RCC 7860 (cell line): Measurements from ENCODE around the gene FAM107B.
A peak's percentile ranks its signal among the peaks of the same experiment; 100 is the strongest.
"Not testable (repeated sequence)": the region's sequence is repeated elsewhere in the genome, so short reads cannot be mapped to it uniquely, and the experiment has no call there.

Experiments used
- DNase-seq: peaks from one replicate; pipeline ENCODE4 v3.0.0-alpha.2; 2015; ENCODE audit warnings: low spot score
- FAIRE-seq: peaks from 2 replicates; lab custom pipeline; 2012; peaks lifted over from hg19 to GRCh38; lab: Jason Lieb, UNC

Gene FAM107B

DNA sequence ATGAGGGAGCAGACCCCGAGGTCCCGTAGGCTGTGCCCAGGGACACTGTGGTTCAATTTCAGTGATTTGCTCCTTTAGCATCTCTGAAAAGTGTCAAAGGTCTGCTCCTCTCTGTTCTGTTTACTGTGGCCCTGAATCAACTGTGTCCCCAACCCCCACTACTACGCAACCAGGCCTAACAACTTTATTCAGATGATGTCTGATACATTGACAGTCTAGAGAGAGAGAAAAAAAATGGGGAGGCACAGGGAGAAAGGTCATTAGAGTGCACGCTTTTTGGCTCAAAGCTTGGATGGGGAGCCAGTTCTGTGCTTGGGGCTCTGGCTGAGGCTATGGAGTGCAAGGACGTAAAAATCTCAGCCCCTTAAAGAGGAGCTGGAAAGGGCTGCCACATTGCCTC lies 77.9 kb downstream of the FAM107B start:
- DNase-seq = no peak
- FAIRE-seq = no peak

DNA sequence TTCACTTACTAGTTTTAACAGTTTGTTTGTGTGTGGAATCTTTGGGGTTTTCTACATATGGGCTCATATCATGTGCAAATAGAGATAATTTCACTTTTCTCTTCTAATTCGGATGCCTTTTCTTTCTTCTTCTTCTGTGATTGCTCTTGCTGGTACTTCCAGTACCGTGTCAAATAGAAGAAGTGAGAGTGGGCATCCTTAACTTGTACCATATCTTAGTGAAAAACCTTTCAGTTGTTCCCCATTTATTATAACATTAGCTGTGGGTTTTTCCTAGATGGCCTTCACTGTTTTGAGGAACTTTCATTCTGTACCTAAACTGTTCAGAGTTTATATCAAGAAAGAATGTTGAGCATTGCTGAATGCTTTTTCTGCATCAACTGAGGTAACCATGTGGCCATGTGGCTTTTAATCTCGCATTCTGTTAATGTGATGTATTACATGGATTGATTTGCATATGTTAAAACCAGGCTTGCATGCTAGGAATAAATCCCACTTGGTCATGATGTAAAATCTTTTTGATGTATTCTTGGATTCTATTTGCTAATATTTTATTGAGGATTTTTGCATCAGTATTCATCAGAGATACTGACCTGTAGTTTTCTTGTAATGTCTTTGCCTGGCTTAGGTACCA lies 78.7 kb downstream of the FAM107B start:
- FAIRE-seq (no peak), DNase-seq (no peak)

DNA sequence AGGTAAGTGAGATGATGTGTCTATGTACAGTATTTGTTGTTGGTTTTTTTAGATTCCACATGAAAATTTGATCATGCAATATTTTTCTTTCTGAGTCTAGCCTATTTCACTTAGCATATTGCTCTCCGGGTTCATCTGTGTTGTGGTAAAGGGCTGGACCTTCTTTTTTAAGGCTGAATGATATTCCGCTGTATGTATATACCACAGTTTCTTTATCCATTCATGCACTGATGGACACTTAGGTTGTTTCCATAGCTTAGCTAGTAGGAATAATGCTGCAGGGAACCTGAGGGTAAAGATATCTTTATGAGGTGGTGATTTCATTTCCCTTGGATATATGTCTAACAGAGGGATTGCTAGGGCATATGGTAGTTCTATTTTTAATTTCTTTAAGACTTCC lies 80.8 kb downstream of the FAM107B start:
- FAIRE-seq = no peak

DNA sequence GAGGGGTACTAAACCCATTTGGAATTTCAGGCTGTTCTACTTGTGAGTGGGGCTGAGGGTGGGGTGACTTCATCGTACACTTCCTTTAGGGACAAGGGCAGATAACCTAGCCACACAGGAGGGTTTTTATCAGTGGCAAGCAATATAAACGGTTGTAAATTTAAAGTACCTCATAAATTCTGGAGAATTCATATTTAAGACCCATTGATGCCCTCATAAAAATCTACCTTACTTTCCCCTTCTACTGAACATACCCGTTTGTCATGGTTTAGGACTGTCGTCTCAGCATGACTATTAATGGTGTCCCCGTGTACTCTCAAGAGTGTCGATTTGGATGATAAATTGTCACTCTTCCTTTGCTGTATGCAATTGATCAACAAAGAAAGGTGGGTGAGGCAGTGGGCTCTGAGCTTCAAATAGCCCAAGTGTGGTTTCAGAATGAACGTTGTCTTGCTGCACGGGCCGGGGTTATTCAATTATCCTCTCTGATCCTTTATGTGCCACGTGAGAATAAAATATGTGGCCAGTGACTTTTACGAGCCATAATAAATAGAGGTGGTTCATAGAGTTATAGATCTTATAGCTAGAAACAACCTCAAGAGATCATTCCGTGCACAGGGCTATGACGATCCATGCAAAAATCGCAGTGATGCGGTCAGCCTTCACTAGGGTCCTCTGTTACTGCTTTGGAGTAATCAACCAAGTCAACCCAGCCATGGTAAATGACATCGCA lies 82.2 kb downstream of the FAM107B start:
- no peak for FAIRE-seq
- DNase-seq = no peak

More for the DNA sequence above, 80.8 kb downstream of the FAM107B start:
- DNase-seq = no peak

DNA sequence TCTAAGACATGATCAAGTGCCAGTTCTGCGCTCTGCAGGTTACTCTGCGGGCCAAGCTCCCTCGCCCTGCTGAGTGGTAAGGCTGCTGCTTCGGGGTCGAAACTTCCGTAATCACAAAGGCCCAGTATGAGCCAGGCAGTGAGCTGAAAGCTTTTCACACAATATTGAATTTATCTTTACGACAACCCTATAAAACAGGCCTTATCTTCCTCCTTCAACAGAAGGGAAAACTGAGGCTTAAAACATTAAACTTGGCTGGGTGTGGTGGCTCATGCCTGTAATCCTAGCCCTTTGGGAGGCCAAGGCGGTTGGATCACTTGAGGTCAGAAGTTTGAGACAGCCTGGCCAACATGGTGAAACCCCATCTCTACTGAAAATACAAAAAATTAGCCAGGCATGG lies 83.3 kb downstream of the FAM107B start:
- FAIRE-seq (no peak), DNase-seq (no peak)

DNA sequence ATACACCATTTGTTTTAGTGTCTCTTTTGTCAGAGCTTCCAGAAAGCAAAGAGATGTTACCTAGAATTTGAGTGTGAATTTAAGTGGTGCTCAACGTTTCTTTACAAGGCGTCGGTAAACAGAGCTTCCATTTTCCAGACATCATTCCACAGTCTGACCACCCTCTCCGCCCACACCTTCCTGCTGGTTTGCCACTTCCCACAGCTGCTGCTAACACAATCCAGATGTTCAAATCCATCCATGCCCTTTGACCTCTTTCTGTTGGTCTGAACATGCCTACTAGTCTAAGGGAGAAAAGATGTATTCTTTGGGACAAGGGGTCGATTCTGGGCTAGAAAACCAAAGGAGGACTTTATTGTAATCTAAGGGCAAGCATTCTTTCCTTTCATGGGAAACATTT lies 86.1 kb downstream of the FAM107B start:
- no peak for FAIRE-seq

DNA sequence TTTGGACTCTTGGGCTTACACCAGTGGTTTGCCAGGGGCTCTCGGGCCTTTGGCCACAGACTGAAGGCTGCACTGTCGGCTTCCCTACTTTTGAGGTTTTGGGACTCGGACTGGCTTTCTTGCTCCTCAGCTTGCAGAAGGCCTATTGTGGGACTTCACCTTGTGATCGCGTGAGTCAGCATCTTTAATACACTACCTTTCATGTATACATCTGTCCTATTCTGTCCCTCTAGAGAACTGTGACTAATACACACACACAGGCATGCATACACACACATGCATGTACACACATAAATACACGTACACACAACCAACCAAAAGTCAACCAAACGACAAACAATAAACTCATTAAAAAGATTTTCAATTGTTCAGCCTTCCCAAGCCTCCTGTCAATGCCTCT lies 86.5 kb downstream of the FAM107B start:
- not testable (repeated sequence) for DNase-seq, FAIRE-seq

More for the DNA sequence above, 86.1 kb downstream of the FAM107B start:
- DNase-seq = no peak

DNA sequence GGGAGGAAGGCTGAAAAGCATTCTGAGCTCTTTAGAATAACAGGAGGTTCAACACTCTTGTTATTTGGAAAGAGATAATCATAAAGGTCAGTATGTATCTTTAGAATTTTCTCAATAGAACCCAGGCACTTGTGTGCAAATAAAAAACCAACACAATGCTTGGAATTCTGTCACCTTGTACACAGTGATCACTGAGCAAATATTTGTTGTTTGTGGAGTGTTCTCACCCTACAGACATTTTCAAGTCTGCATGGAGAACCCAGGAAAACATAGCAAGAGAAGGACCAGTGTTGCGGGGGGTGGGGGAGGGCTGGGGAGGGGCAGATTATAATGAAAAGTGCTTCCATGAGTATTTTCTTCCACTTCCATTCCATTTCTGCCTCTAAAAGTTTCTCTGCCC lies 87.4 kb downstream of the FAM107B start:
- FAIRE-seq = no peak
- no peak for DNase-seq

DNA sequence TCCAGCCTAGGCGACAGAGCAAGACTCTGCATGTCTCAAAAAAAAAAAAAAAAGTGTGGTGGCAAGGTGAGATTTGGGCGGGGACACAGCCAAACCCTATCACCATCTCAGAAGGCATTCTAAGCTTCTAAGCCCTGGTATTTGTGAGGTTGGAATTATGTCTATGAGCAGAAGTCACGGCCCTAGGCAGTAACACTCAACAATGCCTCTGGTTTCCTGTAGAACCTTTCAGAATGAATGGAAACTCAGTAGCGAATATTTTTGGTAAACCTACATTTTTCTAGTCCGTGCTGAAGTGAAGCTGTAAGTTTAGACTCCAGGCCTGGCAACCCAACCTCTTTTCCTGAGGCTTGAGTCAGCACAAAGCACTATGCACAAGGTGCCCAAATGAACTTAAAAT lies 88.3 kb downstream of the FAM107B start:
- DNase-seq (no peak), FAIRE-seq (no peak)

DNA sequence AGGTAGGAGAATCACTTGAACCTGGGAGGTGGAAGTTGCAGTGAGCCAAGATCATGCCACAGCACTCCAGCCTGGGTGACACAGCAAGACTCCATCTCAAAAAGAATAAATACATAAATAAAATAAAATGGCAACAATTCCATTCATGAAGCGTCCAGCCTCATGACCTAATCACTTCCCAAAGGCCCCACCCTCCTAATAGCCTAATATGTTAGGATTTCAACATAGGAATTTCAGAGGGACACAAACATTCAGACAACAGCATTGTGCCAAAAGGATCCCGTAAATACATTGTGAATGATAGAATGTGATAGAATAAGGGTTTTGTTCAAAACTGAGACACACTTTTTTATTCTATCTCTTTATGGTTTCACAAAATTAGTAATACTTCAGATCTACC lies 90.3 kb downstream of the FAM107B start:
- FAIRE-seq (no peak), DNase-seq (no peak)

DNA sequence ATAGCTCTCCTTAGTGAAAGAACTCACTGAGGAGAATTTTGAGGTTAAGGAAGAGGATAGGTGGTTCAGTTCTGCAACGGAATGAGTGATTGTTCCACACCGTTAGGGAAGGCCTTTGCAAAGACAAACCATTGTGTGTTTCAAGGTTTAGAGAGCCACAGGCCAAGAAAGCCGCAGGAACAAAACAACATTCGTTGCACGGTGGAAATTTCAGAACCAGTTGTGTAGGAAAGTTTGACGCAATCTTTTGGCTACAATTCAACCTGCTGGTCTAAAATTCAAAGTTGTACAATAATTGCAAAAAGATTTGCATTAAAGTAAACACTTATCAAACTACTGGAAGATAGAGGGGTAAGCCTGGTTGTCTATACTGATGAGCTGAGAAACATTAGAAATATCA lies 91.4 kb downstream of the FAM107B start:
- no peak for FAIRE-seq

DNA sequence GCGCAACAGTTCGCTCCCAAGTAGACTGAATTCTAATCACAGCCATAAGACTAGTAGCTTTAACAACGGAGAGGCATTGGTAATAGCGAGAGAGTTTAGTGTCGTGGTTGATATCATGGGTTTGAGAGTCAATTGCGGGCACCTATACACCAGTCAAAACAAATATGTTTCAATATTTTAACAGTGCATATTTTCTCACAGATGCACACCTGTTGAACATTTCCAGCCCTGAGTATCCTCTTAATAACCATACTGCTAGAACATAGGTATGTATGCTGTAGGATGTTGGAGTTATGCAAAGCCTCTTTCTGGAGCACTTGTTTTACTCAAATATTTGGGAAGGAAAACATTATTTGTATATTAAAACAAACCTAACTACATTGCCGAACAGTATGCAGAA lies 92.9 kb downstream of the FAM107B start:
- FAIRE-seq = no peak
- no peak for DNase-seq

More for the DNA sequence above, 91.4 kb downstream of the FAM107B start:
- no peak for DNase-seq

DNA sequence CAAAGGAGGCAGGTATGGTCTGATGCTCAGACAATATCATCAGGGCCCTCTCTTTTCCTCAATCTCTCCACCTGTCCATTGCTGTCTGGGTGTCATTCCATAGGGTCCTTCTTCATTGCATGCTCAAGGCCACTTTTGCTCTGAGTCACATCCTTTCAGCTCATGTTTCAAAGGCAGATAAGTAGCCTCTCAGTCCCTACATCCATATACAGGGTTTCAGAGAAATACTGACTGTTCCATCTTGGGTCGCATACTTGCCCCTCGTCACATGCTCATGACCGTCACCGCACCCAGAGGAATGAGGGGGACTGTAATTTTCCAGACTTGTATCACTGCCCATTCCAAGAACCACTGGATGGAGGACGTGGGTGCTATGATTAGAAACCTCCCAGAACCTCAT lies 93.4 kb downstream of the FAM107B start:
- no peak for DNase-seq
- FAIRE-seq = no peak

DNA sequence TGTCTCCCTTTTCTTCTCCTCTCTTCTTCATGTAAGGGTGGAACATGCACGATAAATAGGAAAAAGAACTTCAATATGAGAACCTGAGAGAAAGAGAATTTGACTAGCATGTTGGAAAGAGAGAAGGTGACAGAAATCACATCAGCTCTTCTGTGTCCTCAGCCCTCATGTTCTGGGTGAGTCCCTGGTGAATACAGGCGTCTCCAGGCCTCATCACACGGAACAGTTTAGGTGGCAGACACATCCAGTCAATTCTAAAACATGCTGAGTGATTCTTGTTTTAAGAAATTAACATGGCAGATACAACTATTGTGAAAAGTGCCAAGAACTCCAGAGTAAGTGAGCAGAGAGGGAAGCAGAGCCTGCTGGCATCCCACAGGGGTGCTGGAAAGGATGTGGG lies 96.1 kb downstream of the FAM107B start:
- FAIRE-seq = no peak
- no peak for DNase-seq

DNA sequence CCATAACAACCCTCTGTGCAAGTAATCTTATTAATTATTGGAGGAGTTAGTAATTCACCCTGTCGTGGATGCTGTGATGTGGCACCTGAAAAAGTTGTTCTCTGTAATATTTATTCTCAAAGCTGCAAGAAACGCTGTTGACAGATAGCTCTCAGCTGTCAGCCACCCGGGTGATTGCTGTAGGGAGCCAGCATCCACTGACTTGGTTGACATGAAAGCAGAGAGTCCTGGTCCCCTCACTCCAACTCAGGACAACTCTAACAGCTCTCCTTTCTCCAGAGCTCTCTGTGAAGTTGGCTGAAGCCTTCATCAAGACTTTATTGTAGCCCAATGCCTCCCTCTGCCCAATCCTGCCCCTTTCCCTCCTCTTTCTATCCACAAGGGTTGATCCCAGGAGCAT lies 98.0 kb downstream of the FAM107B start:
- no peak for DNase-seq

DNA sequence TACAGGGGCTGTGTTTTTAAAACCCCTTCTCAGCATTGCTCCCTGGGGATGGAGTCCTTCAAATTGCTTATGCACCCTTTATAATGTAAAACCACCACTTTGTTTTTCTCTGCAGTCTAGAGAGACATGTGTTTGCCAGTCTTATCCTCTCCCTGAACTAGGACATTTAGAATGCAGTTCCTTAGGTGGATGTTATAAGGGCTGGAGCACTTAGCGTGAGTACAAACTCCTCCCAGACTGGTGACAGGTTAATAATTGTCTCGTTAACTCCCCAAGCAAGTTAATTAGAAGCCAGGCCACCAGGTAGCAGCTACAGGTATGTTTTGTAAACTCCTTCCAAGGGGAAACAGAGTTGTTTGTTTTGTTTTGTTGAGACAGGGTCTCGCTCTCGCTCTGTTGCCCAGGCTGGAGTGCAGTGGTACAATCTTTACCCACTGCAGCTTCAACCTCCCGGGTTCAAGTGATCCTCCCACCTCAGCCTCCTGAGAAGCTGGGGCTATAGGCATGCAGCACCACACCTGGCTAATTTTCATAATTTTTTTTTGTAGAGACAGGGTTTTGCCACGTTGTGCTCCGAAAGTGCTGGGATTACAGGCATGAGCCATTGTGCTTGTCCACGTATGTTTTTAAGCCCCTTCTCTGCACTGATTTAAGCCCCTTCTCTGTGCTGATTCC lies 100.2 kb downstream of the FAM107B start:
- FAIRE-seq (no peak), DNase-seq (no peak)

More for the DNA sequence above, 98.0 kb downstream of the FAM107B start:
- no peak for FAIRE-seq

DNA sequence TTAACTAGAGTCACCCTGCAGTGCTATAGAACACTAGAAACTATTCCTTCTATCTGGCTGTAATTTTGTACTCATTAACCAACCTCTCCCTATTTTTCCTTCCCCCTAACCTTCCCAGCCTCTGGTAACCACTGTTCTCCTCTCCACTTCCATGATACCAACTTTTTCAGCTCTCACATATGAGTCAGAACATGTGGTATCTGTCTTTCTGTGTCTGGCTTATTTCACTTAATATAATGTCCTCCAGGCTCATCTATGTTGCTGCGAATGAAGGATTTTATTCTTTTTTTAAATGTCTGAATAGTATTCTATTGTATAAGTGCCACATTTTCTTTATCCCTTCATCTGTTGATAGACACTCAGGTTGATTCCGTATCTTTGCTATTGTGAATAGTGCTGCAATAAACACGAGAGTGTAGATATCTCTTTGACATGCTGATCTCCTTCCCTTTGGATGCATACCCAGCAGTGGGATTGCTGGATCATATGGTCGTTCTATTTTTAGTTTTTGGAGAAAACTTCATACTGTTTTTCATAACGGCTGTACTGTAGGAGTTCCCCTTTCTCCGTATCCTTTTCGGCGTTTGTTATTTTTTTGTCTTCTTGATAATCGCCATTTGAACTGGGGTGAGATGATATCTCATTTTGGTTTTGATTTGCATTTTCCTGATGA lies 101.4 kb downstream of the FAM107B start:
- no peak for DNase-seq
- peak; percentile 84 for FAIRE-seq

DNA sequence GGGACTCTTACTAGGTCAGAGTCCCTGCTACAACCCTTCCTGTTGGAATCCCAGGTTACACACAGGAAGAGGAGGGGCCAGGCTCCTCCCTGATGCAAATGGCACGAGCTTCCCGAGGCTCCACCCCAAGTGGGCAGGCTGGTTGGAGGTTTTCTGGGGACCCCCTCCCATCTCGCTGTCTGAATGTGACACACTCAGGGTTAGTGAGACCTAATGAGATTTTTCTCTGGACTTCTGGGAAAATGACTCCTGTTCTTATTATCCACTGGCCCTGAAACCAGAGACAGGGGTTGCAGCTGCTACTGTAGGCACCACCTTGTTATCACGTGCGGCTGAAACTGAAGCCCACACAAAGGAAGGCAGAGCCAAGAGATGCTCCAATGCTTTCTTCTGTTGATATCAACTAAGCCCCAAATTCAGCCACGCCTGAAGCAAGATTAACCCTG lies 103.3 kb downstream of the FAM107B start:
- no peak for DNase-seq
- FAIRE-seq = no peak

DNA sequence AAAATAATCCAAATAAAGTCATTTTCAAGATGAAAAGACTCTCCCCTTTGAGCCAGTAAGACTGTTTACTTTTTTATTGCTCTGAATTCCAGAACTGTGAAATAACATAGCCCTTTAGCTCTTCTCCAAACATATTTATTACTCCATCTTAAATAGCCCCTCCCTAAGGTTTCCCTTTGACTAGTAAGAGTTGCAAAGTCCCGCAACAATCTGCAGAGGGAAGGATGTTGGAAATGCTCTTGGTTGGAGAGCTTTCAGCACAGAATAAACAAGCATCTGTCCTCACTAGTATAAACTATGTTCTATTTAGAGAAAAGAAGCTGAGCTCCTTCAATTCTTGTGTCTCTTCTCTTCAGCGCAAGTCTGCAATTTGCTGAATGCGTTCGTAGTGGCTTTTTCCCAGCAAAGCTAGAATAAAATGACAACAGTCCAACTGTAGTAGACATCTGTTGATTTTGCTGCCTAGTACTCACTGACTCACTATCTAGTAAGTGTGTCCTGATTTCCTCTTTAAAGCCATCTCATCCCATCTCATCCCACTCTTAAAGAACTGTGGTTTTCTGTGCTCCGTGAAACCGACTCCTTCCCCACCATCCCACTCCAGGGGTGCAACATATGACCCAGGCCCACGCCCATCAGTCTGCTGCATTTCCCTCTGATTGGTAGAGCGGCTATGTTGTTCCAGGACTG lies 104.0 kb downstream of the FAM107B start:
- no peak for FAIRE-seq

DNA sequence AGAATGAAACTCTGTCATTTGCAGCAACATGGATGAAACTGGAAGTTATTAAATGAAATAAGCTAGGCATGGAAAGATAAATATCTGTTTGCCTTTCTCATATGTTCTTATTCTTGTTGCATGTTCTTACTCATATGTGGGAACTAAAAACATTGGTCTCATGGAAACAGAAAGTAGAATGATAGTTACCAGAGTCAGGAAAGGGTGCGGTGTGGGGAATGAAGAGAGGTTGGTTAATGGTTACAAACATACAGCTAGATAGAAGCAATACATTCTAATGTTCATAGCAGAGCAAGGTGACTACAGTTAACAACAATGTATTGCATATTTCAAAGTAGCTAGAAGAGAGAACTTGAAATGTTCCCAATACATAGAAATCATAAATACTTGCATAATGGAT lies 105.1 kb downstream of the FAM107B start:
- FAIRE-seq (no peak), DNase-seq (no peak)

More for the DNA sequence above, 104.0 kb downstream of the FAM107B start:
- peak; percentile 33 for DNase-seq

DNA sequence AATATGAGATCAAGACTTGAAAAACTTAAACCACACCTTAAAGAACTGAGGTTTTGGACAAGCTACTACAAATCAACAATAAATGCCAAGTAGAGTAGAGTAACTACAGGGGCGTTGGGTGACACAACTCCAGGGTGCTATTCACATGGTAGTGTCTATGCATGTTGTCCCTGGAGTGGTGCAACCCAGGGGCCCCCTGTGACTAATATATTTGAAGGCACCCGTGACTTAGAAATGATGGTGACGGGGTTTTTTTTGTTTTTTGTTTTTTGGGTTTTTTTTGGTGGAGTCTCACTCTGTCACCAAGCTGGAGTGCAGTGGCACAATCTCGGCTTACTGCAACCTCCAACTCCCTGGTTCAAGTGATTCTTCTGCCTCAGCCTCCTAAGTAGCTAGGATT lies 106.9 kb downstream of the FAM107B start:
- FAIRE-seq (no peak), DNase-seq (no peak)
